ENCODE measurements around the gene PPP2R2D.

Gene PPP2R2D

DNA sequence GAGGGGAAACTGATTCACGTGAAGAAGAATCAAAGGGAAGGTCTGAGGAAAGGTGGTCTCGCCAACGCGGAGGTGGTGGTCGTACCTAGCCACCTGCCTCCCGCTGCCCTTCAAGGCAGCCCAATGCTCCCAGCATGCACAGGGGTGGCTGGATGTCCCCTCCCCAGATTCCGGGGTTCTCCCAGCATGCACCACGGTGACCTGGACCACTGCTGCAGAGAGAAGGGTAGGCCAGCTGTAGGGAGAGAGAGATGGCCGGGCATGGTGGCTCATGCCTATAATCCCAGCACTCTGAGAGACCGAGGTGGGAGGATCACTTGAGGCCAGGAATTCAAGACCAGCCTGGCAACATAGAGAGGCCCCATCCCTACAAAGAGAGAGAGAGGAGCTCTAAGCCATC is 32.4 kb upstream of the PPP2R2D start:
- no peaks in the 10 kb centered on the region for H3K9me3 ChIP-seq (ENCODE audit: control insufficient read depth, low read length)
- no peak overlapping the region for H3K4me3 ChIP-seq (ENCODE audit: insufficient read depth, low read depth, low read length, poor library complexity, severe bottlenecking)
- no peaks in the 10 kb centered on the region for H3K27me3 ChIP-seq (replicated peaks; ENCODE audit: control insufficient read depth, insufficient read depth, low read length, poor library complexity, severe bottlenecking)
- H3K4me1 ChIP-seq (ENCODE audit: control insufficient read depth, insufficient read depth, low read length, poor library complexity, severe bottlenecking), result no peaks in the 10 kb centered on the region
- no peak for DNase-seq
- H3K36me3 ChIP-seq (ENCODE audit: control insufficient read depth, insufficient read depth, low read length), result no peaks in the 10 kb centered on the region
- H3K27ac ChIP-seq (ENCODE audit: insufficient read depth, low read length, poor library complexity, severe bottlenecking), result no peak overlapping the region

- no peaks in the 10 kb centered on the region for H3K4me1 ChIP-seq (ENCODE audit: control insufficient read depth, insufficient read depth, low read length, poor library complexity, severe bottlenecking)
- no peaks in the 10 kb centered on the region for H3K9me3 ChIP-seq (ENCODE audit: control insufficient read depth, low read length)
- no peak overlapping the region for H3K4me3 ChIP-seq (ENCODE audit: insufficient read depth, low read depth, low read length, poor library complexity, severe bottlenecking)
- no peak for DNase-seq
- H3K27me3 ChIP-seq (replicated peaks; ENCODE audit: control insufficient read depth, insufficient read depth, low read length, poor library complexity, severe bottlenecking), result no peaks in the 10 kb centered on the region
- no peak overlapping the region for H3K27ac ChIP-seq (ENCODE audit: insufficient read depth, low read length, poor library complexity, severe bottlenecking)
- H3K36me3 ChIP-seq (ENCODE audit: control insufficient read depth, insufficient read depth, low read length), result no peaks in the 10 kb centered on the region
These were observed 31.5 kb upstream of the PPP2R2D start for GRCh38 chr10:131869344-131869743.

- H3K27me3 ChIP-seq (replicated peaks; ENCODE audit: control insufficient read depth, insufficient read depth, low read length, poor library complexity, severe bottlenecking), result peaks cover 7% of the 10 kb centered on the region
- H3K4me1 ChIP-seq (ENCODE audit: control insufficient read depth, insufficient read depth, low read length, poor library complexity, severe bottlenecking), result peaks cover 4% of the 10 kb centered on the region
- no peak for DNase-seq
- H3K9me3 ChIP-seq (ENCODE audit: control insufficient read depth, low read length), result no peaks in the 10 kb centered on the region
- H3K36me3 ChIP-seq (ENCODE audit: control insufficient read depth, insufficient read depth, low read length), result no peaks in the 10 kb centered on the region
- no peak overlapping the region for H3K27ac ChIP-seq (ENCODE audit: insufficient read depth, low read length, poor library complexity, severe bottlenecking)
- H3K4me3 ChIP-seq (ENCODE audit: insufficient read depth, low read depth, low read length, poor library complexity, severe bottlenecking), result no peak overlapping the region
These were observed 30.4 kb upstream of the PPP2R2D start for GRCh38 chr10:131870411-131870810.

DNA sequence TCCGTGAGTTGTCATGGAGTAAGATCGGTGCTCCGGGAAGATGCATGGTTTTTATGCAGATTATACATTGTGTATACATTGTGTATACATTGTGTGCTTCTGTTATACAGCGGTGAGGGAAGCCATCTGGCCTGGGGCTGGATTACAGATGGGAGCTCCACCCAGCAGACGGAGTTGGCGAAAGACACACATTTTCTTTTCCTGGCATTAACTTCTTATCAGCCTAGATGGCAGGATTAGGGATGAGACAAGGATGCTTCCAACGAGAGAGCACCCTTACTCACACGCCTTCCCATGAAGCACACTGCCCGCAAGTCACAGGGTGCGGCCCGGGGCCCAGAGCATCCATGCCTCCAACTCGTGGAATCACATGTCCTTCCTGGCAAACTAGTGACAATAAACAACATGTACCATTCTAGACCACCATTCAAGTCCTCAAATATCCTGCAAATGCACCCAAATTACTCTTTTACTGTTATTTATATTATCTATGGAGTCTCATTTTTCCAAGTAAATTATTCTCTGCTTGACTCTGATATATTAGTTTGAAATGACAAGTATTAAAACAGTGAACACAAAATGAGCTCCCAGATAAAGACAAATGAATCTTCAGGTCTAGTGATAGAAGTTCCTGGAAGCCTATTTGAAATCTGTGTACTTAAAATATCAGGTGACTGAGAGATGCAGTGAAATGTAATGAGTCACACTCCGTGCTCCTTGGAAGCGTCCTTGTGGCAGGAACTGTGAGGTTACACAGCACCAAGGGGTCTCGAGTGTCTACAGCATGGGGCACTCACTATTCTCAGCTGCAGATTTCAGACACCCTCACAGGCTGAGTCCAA is 29.8 kb upstream of the PPP2R2D start:
- Histone ChIP-seq H3K9me3 (ENCODE audit: control insufficient read depth, low read length) (no peaks in the 10 kb centered on the region), H3K36me3 (ENCODE audit: control insufficient read depth, insufficient read depth, low read length) (no peaks in the 10 kb centered on the region), H3K4me3 (ENCODE audit: insufficient read depth, low read depth, low read length, poor library complexity, severe bottlenecking) (no peak overlapping the region), H3K27me3 (replicated peaks; ENCODE audit: control insufficient read depth, insufficient read depth, low read length, poor library complexity, severe bottlenecking) (peaks cover 7% of the 10 kb centered on the region), H3K27ac (ENCODE audit: insufficient read depth, low read length, poor library complexity, severe bottlenecking) (no peak overlapping the region), H3K4me1 (ENCODE audit: control insufficient read depth, insufficient read depth, low read length, poor library complexity, severe bottlenecking) (peaks cover 4% of the 10 kb centered on the region)
- DNase-seq, result no peak

DNA sequence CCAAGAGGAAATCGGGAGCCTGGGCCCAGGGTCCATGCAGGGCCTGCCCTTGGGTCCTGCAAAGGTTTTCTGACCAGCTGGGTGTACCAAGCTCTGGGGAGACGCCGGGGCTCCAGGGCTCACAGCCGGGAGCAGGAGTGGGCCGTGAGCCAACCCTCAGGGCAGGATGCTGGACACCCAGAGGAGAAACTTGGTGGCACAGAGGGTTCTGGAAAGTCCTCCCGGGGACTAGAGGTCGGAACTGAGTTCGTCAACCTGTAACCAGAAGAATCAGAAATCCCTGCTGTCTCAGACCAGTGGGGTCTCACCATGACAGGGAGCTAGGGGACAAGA is 29.2 kb upstream of the PPP2R2D start:
- no peak overlapping the region for H3K4me3 ChIP-seq (ENCODE audit: insufficient read depth, low read depth, low read length, poor library complexity, severe bottlenecking)
- H3K27me3 ChIP-seq (replicated peaks; ENCODE audit: control insufficient read depth, insufficient read depth, low read length, poor library complexity, severe bottlenecking), result peaks cover 9% of the 10 kb centered on the region
- no peak for DNase-seq
- H3K27ac ChIP-seq (ENCODE audit: insufficient read depth, low read length, poor library complexity, severe bottlenecking), result no peak overlapping the region
- peaks cover 4% of the 10 kb centered on the region for H3K4me1 ChIP-seq (ENCODE audit: control insufficient read depth, insufficient read depth, low read length, poor library complexity, severe bottlenecking)
- H3K36me3 ChIP-seq (ENCODE audit: control insufficient read depth, insufficient read depth, low read length), result no peaks in the 10 kb centered on the region
- no peaks in the 10 kb centered on the region for H3K9me3 ChIP-seq (ENCODE audit: control insufficient read depth, low read length)

- no peak for DNase-seq
- H3K4me3 ChIP-seq (ENCODE audit: insufficient read depth, low read depth, low read length, poor library complexity, severe bottlenecking), result no peak overlapping the region
- H3K4me1 ChIP-seq (ENCODE audit: control insufficient read depth, insufficient read depth, low read length, poor library complexity, severe bottlenecking), result peaks cover 4% of the 10 kb centered on the region
- H3K27me3 ChIP-seq (replicated peaks; ENCODE audit: control insufficient read depth, insufficient read depth, low read length, poor library complexity, severe bottlenecking), result peaks cover 9% of the 10 kb centered on the region
- H3K9me3 ChIP-seq (ENCODE audit: control insufficient read depth, low read length), result no peaks in the 10 kb centered on the region
- H3K27ac ChIP-seq (ENCODE audit: insufficient read depth, low read length, poor library complexity, severe bottlenecking), result no peak overlapping the region
- H3K36me3 ChIP-seq (ENCODE audit: control insufficient read depth, insufficient read depth, low read length), result no peaks in the 10 kb centered on the region
These were observed 28.6 kb upstream of the PPP2R2D start for GRCh38 chr10:131872011-131872826.

DNA sequence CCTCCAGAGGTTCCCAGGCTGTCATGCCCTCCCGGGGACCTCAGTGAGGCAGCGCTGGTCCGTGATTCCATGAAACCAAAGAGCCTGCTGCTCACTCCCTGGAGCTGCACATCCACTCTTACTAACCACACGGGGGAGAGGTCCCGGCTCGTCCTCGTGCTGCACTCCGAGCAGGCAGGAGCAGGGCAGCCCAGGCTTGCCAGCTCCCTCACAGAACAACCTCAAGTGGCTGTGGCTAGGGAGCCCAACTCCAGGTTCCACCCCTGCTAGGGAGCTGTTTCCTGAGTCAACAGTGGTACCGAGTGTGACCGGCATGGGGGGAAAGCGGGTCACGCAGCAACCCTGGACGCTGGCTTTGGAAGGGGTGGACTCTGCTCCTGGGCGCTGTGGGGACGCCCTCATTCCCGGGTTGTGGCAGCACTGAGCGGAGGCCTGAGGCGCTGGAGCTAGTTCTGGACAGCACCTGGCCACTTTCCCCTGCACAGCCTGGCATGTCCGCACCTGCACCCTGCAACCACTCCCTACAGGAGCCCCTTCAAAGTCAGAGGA is 27.9 kb upstream of the PPP2R2D start:
- peaks cover 9% of the 10 kb centered on the region for H3K27me3 ChIP-seq (replicated peaks; ENCODE audit: control insufficient read depth, insufficient read depth, low read length, poor library complexity, severe bottlenecking)
- no peak for DNase-seq
- H3K4me3 ChIP-seq (ENCODE audit: insufficient read depth, low read depth, low read length, poor library complexity, severe bottlenecking), result no peak overlapping the region
- no peaks in the 10 kb centered on the region for H3K36me3 ChIP-seq (ENCODE audit: control insufficient read depth, insufficient read depth, low read length)
- no peak overlapping the region for H3K27ac ChIP-seq (ENCODE audit: insufficient read depth, low read length, poor library complexity, severe bottlenecking)
- H3K4me1 ChIP-seq (ENCODE audit: control insufficient read depth, insufficient read depth, low read length, poor library complexity, severe bottlenecking), result peaks cover 4% of the 10 kb centered on the region
- no peaks in the 10 kb centered on the region for H3K9me3 ChIP-seq (ENCODE audit: control insufficient read depth, low read length)

DNA sequence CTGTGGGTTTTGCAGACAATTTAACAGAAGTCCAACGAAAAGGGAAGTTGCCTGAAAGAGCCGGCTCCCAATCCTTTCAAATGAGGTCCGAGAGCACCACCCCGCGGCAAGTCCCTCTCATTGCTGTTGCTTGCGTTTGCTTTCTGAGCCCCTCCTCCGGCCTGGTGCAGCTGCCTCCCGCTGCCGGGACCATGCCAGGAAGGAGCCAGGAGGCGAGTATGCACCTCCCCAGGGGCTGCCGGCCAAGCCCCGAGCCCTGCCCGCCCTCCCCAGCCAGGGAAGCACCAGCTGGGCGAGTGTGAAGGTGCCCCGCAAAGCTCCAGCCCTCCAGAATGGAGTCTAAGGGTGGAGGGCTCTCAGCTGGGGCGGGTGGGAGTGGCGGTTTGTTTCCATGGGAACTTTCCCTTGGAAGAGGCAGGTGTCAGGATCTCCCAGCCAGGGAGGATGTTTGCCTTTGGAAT is 25.8 kb upstream of the PPP2R2D start:
- Histone ChIP-seq H3K36me3 (ENCODE audit: control insufficient read depth, insufficient read depth, low read length) (no peaks in the 10 kb centered on the region), H3K4me3 (ENCODE audit: insufficient read depth, low read depth, low read length, poor library complexity, severe bottlenecking) (no peak overlapping the region), H3K4me1 (ENCODE audit: control insufficient read depth, insufficient read depth, low read length, poor library complexity, severe bottlenecking) (peaks cover 4% of the 10 kb centered on the region), H3K27me3 (replicated peaks; ENCODE audit: control insufficient read depth, insufficient read depth, low read length, poor library complexity, severe bottlenecking) (peaks cover 9% of the 10 kb centered on the region), H3K27ac (ENCODE audit: insufficient read depth, low read length, poor library complexity, severe bottlenecking) (no peak overlapping the region), H3K9me3 (ENCODE audit: control insufficient read depth, low read length) (no peaks in the 10 kb centered on the region)
- DNase-seq, result peak in 1 of 3 donors; percentile 12

DNA sequence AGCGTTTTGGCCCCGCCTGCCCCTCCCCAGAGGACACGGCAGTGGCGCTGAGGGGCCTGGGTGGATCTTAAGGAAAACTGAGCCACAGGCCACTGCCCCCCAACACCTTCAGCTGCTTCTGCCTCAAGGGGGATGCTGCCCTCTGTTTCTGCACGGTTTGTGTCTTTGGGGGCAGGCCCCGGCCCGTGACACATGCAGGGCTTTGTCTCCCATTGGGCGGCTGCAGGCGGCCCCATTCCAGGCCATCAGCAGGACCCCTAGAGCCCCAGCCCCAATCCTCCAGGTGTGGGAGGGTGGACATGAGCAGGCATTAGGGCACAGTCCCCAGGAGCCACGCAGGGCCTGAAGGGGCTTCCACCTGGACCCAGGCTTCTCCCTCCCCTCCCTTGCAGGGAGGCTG is 25.3 kb upstream of the PPP2R2D start:
- no peak overlapping the region for H3K4me3 ChIP-seq (ENCODE audit: insufficient read depth, low read depth, low read length, poor library complexity, severe bottlenecking)

GRCh38 chr10:131876017-131876416 is 24.8 kb upstream of the PPP2R2D start:
- Histone ChIP-seq H3K36me3 (ENCODE audit: control insufficient read depth, insufficient read depth, low read length) (no peaks in the 10 kb centered on the region), H3K27me3 (replicated peaks; ENCODE audit: control insufficient read depth, insufficient read depth, low read length, poor library complexity, severe bottlenecking) (peaks cover 9% of the 10 kb centered on the region), H3K4me1 (ENCODE audit: control insufficient read depth, insufficient read depth, low read length, poor library complexity, severe bottlenecking) (peaks cover 4% of the 10 kb centered on the region), H3K27ac (ENCODE audit: insufficient read depth, low read length, poor library complexity, severe bottlenecking) (no peak overlapping the region), H3K9me3 (ENCODE audit: control insufficient read depth, low read length) (no peaks in the 10 kb centered on the region), H3K4me3 (ENCODE audit: insufficient read depth, low read depth, low read length, poor library complexity, severe bottlenecking) (no peak overlapping the region)
- no peak for DNase-seq

More for the DNA sequence above, 25.3 kb upstream of the PPP2R2D start:
- H3K27me3 ChIP-seq (replicated peaks; ENCODE audit: control insufficient read depth, insufficient read depth, low read length, poor library complexity, severe bottlenecking), result peaks cover 9% of the 10 kb centered on the region
- no peak overlapping the region for H3K27ac ChIP-seq (ENCODE audit: insufficient read depth, low read length, poor library complexity, severe bottlenecking)
- DNase-seq, result no peak
- no peaks in the 10 kb centered on the region for H3K9me3 ChIP-seq (ENCODE audit: control insufficient read depth, low read length)
- no peaks in the 10 kb centered on the region for H3K36me3 ChIP-seq (ENCODE audit: control insufficient read depth, insufficient read depth, low read length)
- peaks cover 4% of the 10 kb centered on the region for H3K4me1 ChIP-seq (ENCODE audit: control insufficient read depth, insufficient read depth, low read length, poor library complexity, severe bottlenecking)

Data from effector memory CD4-positive, alpha-beta T cell (primary cell).